Karpas-422 (cell line): ENCODE data around the gene ERC2. TPM values are rescaled to one million over a fixed set of nuclear protein-coding genes. Genes with fewer than 3 reads are reported as not detected.

ENCODE experiments used
- DNase-seq: peaks from one replicate; pipeline ENCODE4 v3.0.0-alpha.2; 2015
- H2AFZ ChIP-seq: fragments of 200-600 bp; sonication (generic); 2 replicates; pipeline ENCODE4 v1.6.1; 2014; ENCODE audit warnings: antibody characterized with exemption, low read length, mixed read lengths
- H3K27ac ChIP-seq: fragments of 200-600 bp; sonication (generic); 2 replicates; pipeline ENCODE4 v1.5.1; 2014; ENCODE audit warnings: mild to moderate bottlenecking, low read length, moderate library complexity
- H3K27me3 ChIP-seq: fragments of 200-600 bp; sonication (generic); 2 replicates; pipeline ENCODE4 v1.6.1; 2014; ENCODE audit warnings: low read length, mixed read lengths
- H3K36me3 ChIP-seq: fragments of 200-600 bp; sonication (generic); 2 replicates; pipeline ENCODE4 v1.6.1; 2014; ENCODE audit warnings: low read length, mixed read lengths; ENCODE audit not compliant: insufficient read depth
- H3K4me1 ChIP-seq: fragments of 200-600 bp; sonication (generic); 2 replicates; pipeline ENCODE4 v1.6.1; 2014; ENCODE audit warnings: mild to moderate bottlenecking, low read length, mixed read lengths
- H3K4me2 ChIP-seq: fragments of 200-600 bp; sonication (generic); 2 replicates; pipeline ENCODE4 v1.6.1; 2014; ENCODE audit warnings: low read length, low read depth, mild to moderate bottlenecking; ENCODE audit not compliant: poor library complexity, severe bottlenecking
- H3K4me3 ChIP-seq: fragments of 200-600 bp; sonication (generic); 2 replicates; pipeline ENCODE4 v1.5.1; 2014; ENCODE audit warnings: mild to moderate bottlenecking, antibody characterized with exemption, low read length, mixed read lengths
- H3K79me2 ChIP-seq: fragments of 200-600 bp; sonication (generic); 2 replicates; pipeline ENCODE4 v1.6.1; 2014; ENCODE audit warnings: mild to moderate bottlenecking, low read length, mixed read lengths
- H3K9ac ChIP-seq: fragments of 200-600 bp; sonication (generic); 2 replicates; pipeline ENCODE4 v1.6.0; 2014; ENCODE audit warnings: low read length
- H3K9me2 ChIP-seq: fragments of 200-600 bp; sonication (generic), shearing (Covaris generic); replicated peaks from 2 replicates; pipeline ENCODE4 v1.6.0; 2014; ENCODE audit warnings: mild to moderate bottlenecking, low read length, moderate library complexity; ENCODE audit not compliant: insufficient read depth
- H3K9me3 ChIP-seq: fragments of 300-700, 200-600 bp; sonication (generic); 2 replicates; pipeline ENCODE4 v1.6.1; 2014; ENCODE audit warnings: low read length, mixed read lengths
- H4K20me1 ChIP-seq: fragments of 200-600 bp; sonication (generic); 2 replicates; pipeline ENCODE4 v1.6.1; 2014; ENCODE audit warnings: mild to moderate bottlenecking, antibody characterized with exemption, low read length, low read depth; ENCODE audit not compliant: insufficient read depth
- total RNA-seq: library from RNA; depleted of rRNA; stranded (reverse); fragments of >200 nt; shearing (Covaris generic); gene quantifications from 2 replicates; pipeline ENCODE4 v1.2.3, GENCODE V29; 2014; ENCODE audit warnings: low replicate concordance

The ERC2 gene
- total RNA-seq, 1 experiment from 2014 or later, result 3.7 TPM

DNA sequence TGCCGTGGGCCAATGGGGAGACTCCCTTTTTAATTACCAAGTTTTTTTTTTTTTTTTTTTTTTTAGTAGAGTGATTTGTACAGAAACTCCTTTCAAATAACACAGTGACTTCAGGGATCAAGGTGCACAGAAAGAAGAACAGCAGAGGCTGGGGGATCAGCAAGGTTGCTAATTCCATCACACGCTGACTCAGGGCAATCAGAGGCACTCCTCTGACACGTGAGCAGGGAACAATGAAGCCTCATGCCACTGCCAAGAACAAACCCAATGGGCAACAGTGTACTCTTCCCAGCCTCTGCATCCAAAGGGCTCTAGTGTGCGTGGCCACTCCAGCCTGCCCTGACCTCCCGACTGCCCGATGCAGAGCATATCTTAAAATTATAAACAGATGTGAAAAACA, 794.5 kb downstream of the ERC2 start:
- Histone ChIP-seq H3K27ac (no peak overlapping the region), H4K20me1 (no peaks in the 10 kb centered on the region), H3K4me2 (no peak overlapping the region), H3K9me2 (no peaks in the 10 kb centered on the region), H3K9ac (no peak overlapping the region), H3K36me3 (no peaks in the 10 kb centered on the region), H3K79me2 (no peaks in the 10 kb centered on the region), H3K27me3 (no peaks in the 10 kb centered on the region), H3K4me1 (peaks cover 16% of the 10 kb centered on the region), H3K4me3 (no peak overlapping the region), H2AFZ (no peak overlapping the region), H3K9me3 (no peaks in the 10 kb centered on the region)
- no peak for DNase-seq

DNA sequence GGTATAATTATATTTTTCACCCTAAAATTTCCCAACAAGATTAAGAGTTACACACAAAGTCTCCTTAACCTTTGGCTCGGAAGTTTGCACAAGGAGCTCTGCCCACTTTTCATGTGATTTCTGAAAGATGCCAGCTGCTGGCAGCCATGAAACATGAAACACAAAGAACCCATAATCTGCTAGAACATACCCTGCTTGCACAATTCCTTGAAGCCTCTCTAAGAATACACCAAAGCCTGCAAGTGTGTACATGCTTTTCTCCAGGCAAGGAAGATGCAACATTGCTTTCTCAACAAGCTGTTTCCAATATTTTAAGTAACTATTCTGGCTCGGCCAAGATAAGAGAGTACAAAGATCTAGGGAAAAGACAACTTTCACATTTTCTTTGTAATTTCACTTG, 799.1 kb downstream of the ERC2 start:
- Histone ChIP-seq H3K4me1 (peaks cover 7% of the 10 kb centered on the region), H3K9ac (no peak overlapping the region), H3K79me2 (no peaks in the 10 kb centered on the region), H3K27me3 (no peaks in the 10 kb centered on the region), H2AFZ (no peak overlapping the region), H3K27ac (no peak overlapping the region), H3K4me3 (no peak overlapping the region), H3K36me3 (no peaks in the 10 kb centered on the region), H3K9me2 (no peaks in the 10 kb centered on the region), H3K4me2 (no peak overlapping the region), H3K9me3 (no peaks in the 10 kb centered on the region), H4K20me1 (no peaks in the 10 kb centered on the region)
- DNase-seq, result no peak

DNA sequence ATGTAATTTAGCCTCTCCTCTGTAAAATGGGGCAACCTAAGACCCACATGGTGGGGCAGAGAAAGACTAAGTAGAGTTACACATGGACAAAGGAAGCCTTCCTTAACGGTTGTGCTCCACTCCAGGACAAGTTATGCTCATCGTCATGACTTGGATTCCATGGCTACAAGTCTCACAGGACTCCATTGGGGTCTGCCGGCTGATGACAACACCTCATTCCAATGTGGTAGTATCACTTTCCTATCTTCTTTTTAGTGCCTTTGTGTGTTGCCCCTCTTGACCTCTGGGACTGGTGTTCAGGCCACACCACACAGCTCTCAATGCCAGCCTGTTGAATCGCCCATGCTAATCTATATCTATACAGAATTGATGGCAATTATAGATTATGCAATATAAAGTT, 799.9 kb downstream of the ERC2 start:
- Histone ChIP-seq H3K9me3 (no peaks in the 10 kb centered on the region), H3K27me3 (no peaks in the 10 kb centered on the region), H3K79me2 (no peaks in the 10 kb centered on the region), H3K9me2 (no peaks in the 10 kb centered on the region), H3K36me3 (no peaks in the 10 kb centered on the region), H4K20me1 (no peaks in the 10 kb centered on the region), H3K4me3 (no peak overlapping the region), H3K4me1 (peaks cover 7% of the 10 kb centered on the region), H3K9ac (no peak overlapping the region), H3K27ac (no peak overlapping the region), H2AFZ (no peak overlapping the region), H3K4me2 (no peak overlapping the region)
- no peak for DNase-seq

DNA sequence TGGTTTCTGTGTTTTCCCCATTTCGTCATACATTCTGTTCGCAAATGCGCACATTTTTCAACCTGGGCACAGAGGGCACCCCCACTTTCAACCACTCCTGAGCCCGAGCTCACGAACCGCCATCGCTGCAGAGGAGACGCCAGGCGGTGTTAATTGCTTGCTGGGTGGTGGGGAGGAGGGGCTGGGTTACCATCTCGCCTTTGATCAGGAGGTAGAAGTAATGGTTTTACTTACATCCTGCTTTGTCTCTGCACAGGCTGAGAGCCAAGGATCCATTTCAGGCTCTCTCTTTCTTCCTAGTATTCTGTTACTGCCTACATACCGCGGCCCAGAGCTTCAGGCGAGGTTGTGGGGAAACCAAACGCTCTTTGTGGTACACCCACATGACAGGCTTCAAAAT, 803.9 kb downstream of the ERC2 start:
- H3K79me2 ChIP-seq, result no peaks in the 10 kb centered on the region
- no peak for DNase-seq
- no peak overlapping the region for H2AFZ ChIP-seq
- H4K20me1 ChIP-seq, result no peaks in the 10 kb centered on the region
- peaks cover 23% of the 10 kb centered on the region for H3K4me1 ChIP-seq
- H3K9ac ChIP-seq, result no peak overlapping the region
- no peaks in the 10 kb centered on the region for H3K36me3 ChIP-seq
- H3K9me2 ChIP-seq, result no peaks in the 10 kb centered on the region
- no peaks in the 10 kb centered on the region for H3K9me3 ChIP-seq
- no peak overlapping the region for H3K27ac ChIP-seq
- H3K27me3 ChIP-seq, result no peaks in the 10 kb centered on the region
- H3K4me3 ChIP-seq, result no peak overlapping the region
- no peak overlapping the region for H3K4me2 ChIP-seq

DNA sequence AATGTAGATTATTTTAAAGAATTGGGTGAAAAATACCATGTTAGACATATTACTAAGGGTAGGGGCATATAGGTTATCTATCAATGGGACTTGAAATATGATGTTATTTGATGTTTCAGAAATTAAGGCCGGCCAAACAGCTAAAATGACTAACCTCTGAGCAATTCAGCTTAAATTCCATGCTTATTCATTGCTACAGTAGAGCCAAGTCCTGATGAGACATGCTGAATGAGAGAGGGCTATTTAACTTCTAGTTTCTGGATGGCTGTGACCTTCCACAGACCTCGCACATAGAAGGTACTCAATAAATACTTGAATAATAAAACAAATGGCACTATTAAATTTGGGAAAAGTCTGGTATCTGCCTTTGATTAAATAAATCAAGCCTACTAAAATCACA, 805.6 kb downstream of the ERC2 start:
- H2AFZ ChIP-seq, result no peak overlapping the region
- H3K4me3 ChIP-seq, result no peak overlapping the region
- peaks cover 33% of the 10 kb centered on the region for H3K4me1 ChIP-seq
- H3K27ac ChIP-seq, result no peak overlapping the region
- no peak overlapping the region for H3K4me2 ChIP-seq
- no peaks in the 10 kb centered on the region for H3K9me3 ChIP-seq
- H3K27me3 ChIP-seq, result no peaks in the 10 kb centered on the region
- H4K20me1 ChIP-seq, result no peaks in the 10 kb centered on the region
- H3K79me2 ChIP-seq, result no peaks in the 10 kb centered on the region
- H3K36me3 ChIP-seq, result no peaks in the 10 kb centered on the region
- no peak overlapping the region for H3K9ac ChIP-seq
- no peak for DNase-seq
- no peaks in the 10 kb centered on the region for H3K9me2 ChIP-seq

DNA sequence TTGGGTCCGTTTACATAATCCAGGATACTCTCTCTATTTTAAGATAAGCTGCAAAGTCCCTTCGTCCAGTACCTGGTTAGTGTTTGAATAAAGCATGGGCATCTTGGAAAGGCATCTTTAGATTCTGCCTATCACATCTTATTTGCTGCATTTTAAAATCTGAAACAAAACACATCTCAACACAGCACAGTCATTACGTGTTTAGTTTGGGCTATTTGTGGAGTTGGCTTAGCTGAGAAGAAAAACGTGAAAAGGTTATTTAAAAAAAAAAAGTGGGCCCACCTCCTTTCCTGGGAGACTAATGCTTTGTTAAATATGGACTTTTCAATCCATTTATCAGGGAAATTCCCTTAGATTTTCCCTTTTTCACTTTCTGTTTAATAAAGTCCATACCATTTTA, 806.7 kb downstream of the ERC2 start:
- no peaks in the 10 kb centered on the region for H4K20me1 ChIP-seq
- H3K9me2 ChIP-seq, result no peaks in the 10 kb centered on the region
- peak overlapping the region; percentile 8 for H3K4me2 ChIP-seq
- H3K9ac ChIP-seq, result no peak overlapping the region
- no peaks in the 10 kb centered on the region for H3K36me3 ChIP-seq
- peaks cover 27% of the 10 kb centered on the region for H3K4me1 ChIP-seq
- H3K4me3 ChIP-seq, result no peak overlapping the region
- H3K27me3 ChIP-seq, result no peaks in the 10 kb centered on the region
- no peak for DNase-seq
- H2AFZ ChIP-seq, result peak overlapping the region; percentile 7; the same call in 1 of the 2 replicates
- H3K79me2 ChIP-seq, result no peaks in the 10 kb centered on the region
- H3K9me3 ChIP-seq, result no peaks in the 10 kb centered on the region
- H3K27ac ChIP-seq, result no peak overlapping the region

DNA sequence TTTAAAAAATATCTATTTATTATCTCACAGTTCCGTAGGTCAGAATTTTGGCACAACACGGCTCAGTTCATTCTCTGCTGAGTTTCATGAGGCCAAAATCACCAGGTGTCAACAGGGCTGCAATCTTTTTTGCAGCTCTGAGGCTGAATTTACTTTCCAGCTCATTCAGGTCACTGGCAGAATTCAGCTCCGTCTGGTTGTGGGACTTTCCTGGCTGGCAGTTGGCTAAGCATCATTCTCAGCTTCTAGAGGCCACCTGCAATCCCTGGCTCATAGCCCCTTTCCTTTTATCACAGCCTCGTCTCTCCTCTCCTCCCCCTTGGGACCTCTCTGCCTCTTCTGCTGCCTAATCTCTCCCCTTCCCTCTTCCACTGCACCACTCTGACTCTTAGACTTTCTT, 807.1 kb downstream of the ERC2 start:
- Histone ChIP-seq H4K20me1 (no peaks in the 10 kb centered on the region), H3K9ac (no peak overlapping the region), H2AFZ (0 out of 2 replicates have a peak overlapping the region, but pooled peaks have one; percentile 7), H3K79me2 (no peaks in the 10 kb centered on the region), H3K36me3 (no peaks in the 10 kb centered on the region), H3K27me3 (no peaks in the 10 kb centered on the region), H3K4me3 (no peak overlapping the region), H3K4me1 (peaks cover 27% of the 10 kb centered on the region), H3K27ac (no peak overlapping the region), H3K9me2 (no peaks in the 10 kb centered on the region), H3K4me2 (peak overlapping the region; percentile 8), H3K9me3 (no peaks in the 10 kb centered on the region)
- no peak for DNase-seq

DNA sequence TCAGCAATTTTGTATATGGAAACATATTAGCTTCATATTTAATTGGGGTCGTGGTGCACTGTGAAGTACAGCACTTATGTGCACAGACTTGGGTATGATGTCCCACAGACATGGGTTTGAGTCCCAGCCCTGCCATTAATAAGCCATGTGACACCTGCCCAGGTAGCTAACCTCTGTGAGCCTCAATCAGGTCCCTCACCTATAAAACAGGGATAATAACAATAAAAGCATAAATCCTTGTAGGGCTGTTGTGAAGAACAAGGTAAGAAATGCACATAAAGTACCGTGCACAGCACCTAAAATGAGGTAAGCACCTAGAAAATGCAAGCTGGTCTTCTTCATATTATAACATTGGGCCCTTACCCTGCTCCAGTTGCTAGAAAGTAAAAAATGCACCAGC, 807.6 kb downstream of the ERC2 start:
- no peak for DNase-seq
- Histone ChIP-seq H4K20me1 (no peaks in the 10 kb centered on the region), H2AFZ (no peak overlapping the region), H3K4me2 (no peak overlapping the region), H3K9ac (no peak overlapping the region), H3K27me3 (no peaks in the 10 kb centered on the region), H3K4me3 (no peak overlapping the region), H3K9me3 (no peaks in the 10 kb centered on the region), H3K36me3 (no peaks in the 10 kb centered on the region), H3K4me1 (peaks cover 27% of the 10 kb centered on the region), H3K9me2 (no peaks in the 10 kb centered on the region), H3K27ac (no peak overlapping the region), H3K79me2 (no peaks in the 10 kb centered on the region)

DNA sequence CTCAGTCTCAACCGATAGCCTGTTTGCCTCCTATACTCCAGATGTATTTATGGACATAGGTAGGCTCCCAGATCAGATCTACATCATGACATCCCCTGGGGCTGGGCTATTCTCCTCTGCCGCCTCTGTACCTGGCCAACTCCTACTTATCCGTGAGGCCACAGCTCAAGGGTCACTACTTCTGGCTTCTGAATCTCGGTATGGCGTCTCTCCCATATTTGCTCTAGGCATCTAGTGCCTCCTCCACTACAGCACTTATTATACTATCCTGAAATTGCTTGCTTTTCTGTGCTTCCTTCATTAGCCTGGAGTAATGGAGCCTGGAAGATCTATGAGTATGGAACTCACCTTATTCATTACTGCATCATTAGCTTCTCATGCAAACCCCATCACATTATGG, 808.6 kb downstream of the ERC2 start:
- Histone ChIP-seq H3K27me3 (no peaks in the 10 kb centered on the region), H4K20me1 (no peaks in the 10 kb centered on the region), H3K4me2 (peak overlapping the region; percentile 39), H3K9me2 (no peaks in the 10 kb centered on the region), H3K9me3 (no peaks in the 10 kb centered on the region), H3K4me1 (peaks cover 27% of the 10 kb centered on the region), H3K79me2 (no peaks in the 10 kb centered on the region), H3K36me3 (no peaks in the 10 kb centered on the region), H3K27ac (no peak overlapping the region), H3K4me3 (no peak overlapping the region), H3K9ac (no peak overlapping the region), H2AFZ (0 out of 2 replicates have a peak overlapping the region, but pooled peaks have one; percentile 81)
- DNase-seq, result no peak
